CD14-positive monocyte (primary cell): Measurements from ENCODE around the gene IQGAP2. TPM values are rescaled to one million over a fixed set of nuclear protein-coding genes. Genes with fewer than 3 reads are reported as not detected.

ENCODE experiments used
- DNase-seq, 3 donors: peaks; one replicate each; pipeline ENCODE4 v3.0.0-alpha.2; 2011 to 2022
- H2AFZ ChIP-seq: 2 replicates; pipeline ENCODE4 v1.6.0; 2012; ENCODE audit warnings: mild to moderate bottlenecking, low read depth, low read length, inconsistent platforms; ENCODE audit not compliant: insufficient read depth, poor library complexity, severe bottlenecking
- H3K27ac ChIP-seq, 2 donors: 1 replicate in 1 of 2; 2 replicates in 1 of 2; pipeline ENCODE4 v1.5.1; 2012 to 2013; ENCODE audit warnings: low read length in 2 of 2, control low read depth in 1 of 2, inconsistent platforms in 1 of 2, low read depth in 1 of 2, mild to moderate bottlenecking in 1 of 2
- H3K27me3 ChIP-seq, 2 donors: one replicate each; pipeline versions ENCODE4 v1.6.0 to v1.6.1; 2011 to 2013; ENCODE audit warnings: low read length in 2 of 2; ENCODE audit not compliant: control insufficient read depth in 2 of 2, insufficient read depth in 2 of 2
- H3K36me3 ChIP-seq, 2 donors: replicated peaks in 1 of 2; 1 replicate in 1 of 2; 2 replicates in 1 of 2; pipeline versions ENCODE4 v1.5.1 to v1.6.1; 2012 to 2013; ENCODE audit warnings: low read length in 2 of 2, control low read depth in 1 of 2, inconsistent platforms in 1 of 2, mild to moderate bottlenecking in 1 of 2; ENCODE audit not compliant: insufficient read depth in 2 of 2, control insufficient read depth in 1 of 2
- H3K4me1 ChIP-seq, 2 donors: 1 replicate in 1 of 2; 2 replicates in 1 of 2; pipeline versions ENCODE4 v1.5.1 to v1.6.1; 2012 to 2013; ENCODE audit warnings: low read length in 2 of 2, control low read depth in 1 of 2, inconsistent platforms in 1 of 2, mild to moderate bottlenecking in 1 of 2, moderate library complexity in 1 of 2; ENCODE audit not compliant: insufficient read depth in 2 of 2, control insufficient read depth in 1 of 2
- H3K4me2 ChIP-seq: replicated peaks from 2 replicates; pipeline ENCODE3; 2012; ENCODE audit warnings: low read length, moderate library complexity, mild to moderate bottlenecking; ENCODE audit not compliant: poor library complexity, severe bottlenecking; ENCODE audit errors: extremely low read depth
- H3K4me3 ChIP-seq, 3 experiments: fragments of 200-600 bp in 1 of 3; sonication (generic) in 1 of 3; replicated peaks in 1 of 3; 1 replicate in 2 of 3; 2 replicates in 1 of 3; pipeline ENCODE4 v1.5.1; 2011 to 2013; ENCODE audit warnings: low read length in 3 of 3, mild to moderate bottlenecking in 3 of 3, control low read depth in 2 of 3, low read depth in 2 of 3, inconsistent platforms in 1 of 3, moderate library complexity in 1 of 3
- H3K79me2 ChIP-seq: 2 replicates; pipeline ENCODE4 v1.6.0; 2012; ENCODE audit warnings: mild to moderate bottlenecking, control low read depth, inconsistent platforms, low read length, moderate library complexity; ENCODE audit not compliant: insufficient read depth
- H3K9ac ChIP-seq: 2 replicates; pipeline ENCODE4 v1.6.0; 2017; ENCODE audit warnings: low read length, mild to moderate bottlenecking; ENCODE audit not compliant: insufficient read depth, poor library complexity, severe bottlenecking
- H3K9me3 ChIP-seq, 2 donors: replicated peaks in 1 of 2; 1 replicate in 1 of 2; 2 replicates in 1 of 2; pipeline versions ENCODE4 v1.5.1 to v1.6.1; 2012 to 2013; ENCODE audit warnings: low read length in 2 of 2, control low read depth in 1 of 2; ENCODE audit not compliant: control insufficient read depth in 1 of 2, insufficient read depth in 1 of 2
- H4K20me1 ChIP-seq: 2 replicates; pipeline ENCODE4 v1.6.0; 2012; ENCODE audit warnings: mild to moderate bottlenecking, low read length, control low read depth, moderate library complexity; ENCODE audit not compliant: insufficient read depth
- H3K27ac Mint-ChIP-seq, 7 donors: one replicate each; pipeline ENCODE4 v1.8.0; 2020; ENCODE audit warnings: mild to moderate bottlenecking in 7 of 7, mixed read lengths in 7 of 7, moderate library complexity in 6 of 7, inconsistent platforms in 2 of 7
- H3K27me3 Mint-ChIP-seq, 3 donors: one replicate each; pipeline ENCODE4 v1.8.0; 2021 to 2022; ENCODE audit warnings: low read depth in 3 of 3, mild to moderate bottlenecking in 3 of 3, mixed read lengths in 3 of 3, moderate library complexity in 3 of 3, inconsistent platforms in 1 of 3
- H3K36me3 Mint-ChIP-seq, 2 donors: one replicate each; pipeline ENCODE4 v1.8.0; 2020; ENCODE audit warnings: mixed read lengths in 2 of 2, inconsistent platforms in 1 of 2, mild to moderate bottlenecking in 1 of 2
- H3K4me1 Mint-ChIP-seq: one replicate; pipeline ENCODE4 v1.8.0; 2020; ENCODE audit warnings: mild to moderate bottlenecking, mixed read lengths
- H3K4me3 Mint-ChIP-seq, 2 donors: one replicate each; pipeline ENCODE4 v1.8.0; 2020; ENCODE audit warnings: mild to moderate bottlenecking in 2 of 2, mixed read lengths in 2 of 2, moderate library complexity in 1 of 2
- H3K9me3 Mint-ChIP-seq, 7 donors: one replicate each; pipeline ENCODE4 v1.8.0; 2020 to 2022; ENCODE audit warnings: mixed read lengths in 7 of 7, mild to moderate bottlenecking in 6 of 7, moderate library complexity in 6 of 7, inconsistent platforms in 2 of 7
- CTCF ChIP-seq: fragments of 200-600 bp; IDR thresholded peaks from one replicate; pipeline ENCODE4 v1.8.0; 2022; ENCODE audit warnings: antibody characterized with exemption, mild to moderate bottlenecking
- WGBS: methylation state at CpG from one replicate; pipeline ENCODE4 v1.1.5; 2013; ENCODE audit warnings: missing lambda C conversion rate; ENCODE audit not compliant: insufficient coverage; 5-methylcytosine and 5-hydroxymethylcytosine counted together
- intact Hi-C, 2 donors: fragments of 100-400 bp; cut with micrococcal nuclease; formaldehyde crosslinking; loops; one replicate each; pipeline versions ENCODE4 v1.15.0 to v1.15.1; 2023
- polyA plus RNA-seq, 3 donors: library from polyadenylated mRNA; depleted of rRNA in 1 of 3; unstranded in 2 of 3; stranded (reverse) in 1 of 3; fragments of 300-500 nt in 2 of 3; fragments of >200 nt in 1 of 3; fragmentation: Illumina TruSeq in 2 of 3; gene quantifications; 1 replicate in 2 of 3; 2 replicates in 1 of 3; pipeline ENCODE4 v1.2.3, GENCODE V29; 2012 to 2021

The IQGAP2 gene
- polyA plus RNA-seq, 3 donors = 21.4 to 50.9 (median 35.4) TPM

- Histone ChIP-seq H3K9me3 (no peaks in the 10 kb centered on the region), H4K20me1 (peaks cover 94% of the 10 kb centered on the region), H3K27ac (peak overlapping the region in 1 of 2 donors; percentile 49), H3K36me3 (peaks cover 10 to 44% of the 10 kb centered on the region in 2 donors), H3K4me3 (no peak overlapping the region), H3K4me1 (peaks cover 23 to 39% of the 10 kb centered on the region in 2 donors), H3K27me3 (no peaks in the 10 kb centered on the region), H3K9ac (no peak overlapping the region), H3K79me2 (peaks cover 86% of the 10 kb centered on the region), H3K4me2 (no peak overlapping the region), H2AFZ (no peak overlapping the region)
- Mint-ChIP-seq H3K4me1 (peaks cover 56% of the 10 kb centered on the region), H3K27me3 (no peaks in the 10 kb centered on the region), H3K4me3 (no peak overlapping the region), H3K36me3 (peaks cover 31 to 39% of the 10 kb centered on the region in 2 donors), H3K9me3 (no peaks in the 10 kb centered on the region), H3K27ac (peak overlapping the region in 4 of 7 donors; percentile 7 to 75 (median 39))
- intact Hi-C loops = no loop called here
- no peak for TF ChIP-seq CTCF
- no peak for DNase-seq
- WGBS = no CpG with 5 or more reads among the region's 3 CpGs
These were observed 47.0 kb downstream of the IQGAP2 start for GRCh38 chr5:76450054-76450453.

DNA sequence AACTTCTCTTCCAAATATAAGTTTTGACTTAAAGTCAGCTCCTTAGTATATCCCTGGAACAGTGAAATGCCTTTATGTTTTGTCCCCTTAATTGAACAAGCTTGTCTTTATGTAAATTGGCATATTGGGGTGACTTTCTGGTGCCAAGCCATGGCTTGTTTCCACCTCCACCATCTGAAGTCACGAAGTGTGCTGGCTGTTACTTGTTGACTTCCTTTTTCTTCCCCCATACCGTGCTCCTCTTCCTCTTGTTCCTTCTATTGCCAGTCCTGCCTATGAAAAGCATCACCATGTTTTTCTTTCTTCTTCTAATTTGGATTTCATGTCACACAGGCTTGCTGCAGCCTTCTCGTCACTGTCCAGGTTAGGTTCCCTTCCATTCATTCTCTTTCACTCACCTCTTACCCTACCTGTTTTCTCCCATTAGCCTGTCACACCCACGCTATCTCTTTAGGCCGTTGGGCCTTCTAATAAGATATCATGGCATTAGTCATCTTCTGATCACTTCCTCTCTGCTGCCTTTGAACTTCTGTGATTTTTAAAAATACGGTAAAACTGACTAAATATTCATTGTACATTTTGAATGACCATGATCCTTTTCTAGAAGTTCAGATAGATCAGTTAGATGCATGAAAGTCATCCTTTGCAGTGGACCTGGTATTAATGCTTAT, 48.1 kb downstream of the IQGAP2 start:
- no peaks in the 10 kb centered on the region for H3K9me3 ChIP-seq
- no peaks in the 10 kb centered on the region for H3K9me3 Mint-ChIP-seq
- H3K4me3 Mint-ChIP-seq = no peak overlapping the region
- peak overlapping the region in 6 of 7 donors; percentile 63 to 84 (median 70) for H3K27ac Mint-ChIP-seq
- H3K36me3 Mint-ChIP-seq = peaks cover 22 to 28% of the 10 kb centered on the region in 2 donors
- H3K27me3 ChIP-seq = no peaks in the 10 kb centered on the region
- no peak for TF ChIP-seq CTCF
- peaks cover 4 to 33% of the 10 kb centered on the region in 2 donors for H3K36me3 ChIP-seq
- intact Hi-C loops = no loop called here
- H3K4me3 ChIP-seq = no peak overlapping the region
- H4K20me1 ChIP-seq = peaks cover 94% of the 10 kb centered on the region
- peak overlapping the region in 1 of 2 donors; percentile 45 for H3K27ac ChIP-seq
- peaks cover 86% of the 10 kb centered on the region for H3K79me2 ChIP-seq
- peak; percentile 27 to 54 (median 44) for DNase-seq
- H3K4me2 ChIP-seq = peak overlapping the region; percentile 19
- 19% methylated on average over 3 of the region's 6 CpGs for WGBS
- H3K4me1 Mint-ChIP-seq = peaks cover 64% of the 10 kb centered on the region
- peaks cover 29 to 46% of the 10 kb centered on the region in 2 donors for H3K4me1 ChIP-seq
- H2AFZ ChIP-seq = no peak overlapping the region
- H3K9ac ChIP-seq = no peak overlapping the region
- H3K27me3 Mint-ChIP-seq = no peaks in the 10 kb centered on the region
